GM12878 (cell line): ENCODE results near the gene PRRT1B. TPM values are rescaled to one million over a fixed set of nuclear protein-coding genes. Genes with fewer than 3 reads are reported as not detected.

Experiments used
- ATAC-seq: fragments of 200-7000 bp; cut with Tn5 transposase; 3 replicates; pipeline ENCODE4 v1.9.1; 2020; ENCODE audit warnings: mild to moderate bottlenecking, moderate library complexity
- BruUV-seq: library from RNA; stranded (reverse); fragments of 400-500 nt; replicated peaks from 2 replicates; lab custom pipeline; 2021; lab: Mats Ljungman, UMichigan
- CTCF ChIA-PET: fragments of 300-600 bp; sonication (Branson Sonifier 250); formaldehyde crosslinking; extraction: SDS; loops from one replicate; lab custom pipeline; 2021; ENCODE audit warnings: inconsistent platforms; lab: Yijun Ruan, JAX
- POLR2A ChIA-PET: fragments of 350-600 bp; formaldehyde crosslinking; extraction: SDS; loops from one replicate; lab custom pipeline; 2021; ENCODE audit warnings: inconsistent platforms; lab: Charles Lee
- RAD21 ChIA-PET: fragments of 300-600 bp; sonication (Branson Sonifier 250); formaldehyde crosslinking; loops from one replicate; lab custom pipeline; 2023; ENCODE audit warnings: antibody characterized with exemption; ENCODE audit not compliant: unreplicated experiment; lab: Charles Lee
- SMC1A ChIA-PET: fragments of 300-600 bp; sonication (Branson Sonifier 250); formaldehyde crosslinking; loops from one replicate; lab custom pipeline; 2023; ENCODE audit not compliant: unreplicated experiment, uncharacterized antibody; lab: Charles Lee
- DNase-seq: peaks from one replicate; pipeline ENCODE4 v3.0.0-alpha.2; 2011; ENCODE audit warnings: low read depth, low spot score
- FAIRE-seq: peaks from 3 replicates; lab custom pipeline; 2011; peaks lifted over from hg19 to GRCh38; lab: Jason Lieb, UNC
- H2AFZ ChIP-seq: 2 replicates; pipeline ENCODE4 v1.6.0; 2011; ENCODE audit warnings: low read depth, low read length, control low read depth; ENCODE audit not compliant: control insufficient read depth
- H3K27ac ChIP-seq: 2 replicates; pipeline ENCODE4 v1.5.1; 2011; ENCODE audit warnings: control low read depth; ENCODE audit not compliant: control insufficient read depth, insufficient read depth
- H3K27me3 ChIP-seq, 2 experiments: replicated peaks in 1 of 2; 2 replicates each; pipeline versions ENCODE4 v1.6.0 to v1.6.1; 2011; ENCODE audit warnings: low read length in 1 of 2; ENCODE audit not compliant: control insufficient read depth in 2 of 2, insufficient read depth in 2 of 2
- H3K36me3 ChIP-seq, 2 experiments: 2 replicates each; pipeline ENCODE4 v1.5.1; 2011; ENCODE audit warnings: low read length in 1 of 2; ENCODE audit not compliant: control insufficient read depth in 2 of 2, insufficient read depth in 2 of 2
- H3K4me1 ChIP-seq: 2 replicates; pipeline ENCODE4 v1.6.1; 2011; ENCODE audit warnings: mild to moderate bottlenecking, low read length, moderate library complexity, mixed read lengths; ENCODE audit not compliant: control insufficient read depth, insufficient read depth
- H3K4me2 ChIP-seq: 2 replicates; pipeline ENCODE4 v1.6.0; 2011; ENCODE audit warnings: control low read depth; ENCODE audit not compliant: control insufficient read depth, insufficient read depth
- H3K4me3 ChIP-seq: fragments of 200-600 bp; sonication (generic); 2 replicates; pipeline ENCODE4 v1.5.1; 2016
- H3K79me2 ChIP-seq: 2 replicates; pipeline ENCODE4 v1.6.0; 2011; ENCODE audit warnings: low read length; ENCODE audit not compliant: control insufficient read depth, insufficient read depth
- H3K9ac ChIP-seq: 2 replicates; pipeline ENCODE4 v1.8.0; 2011; ENCODE audit warnings: low read length, control low read depth, mixed read lengths; ENCODE audit not compliant: control insufficient read depth, insufficient read depth
- H3K9me3 ChIP-seq: replicated peaks from 3 replicates; pipeline ENCODE4 v1.5.1; 2011; ENCODE audit warnings: mild to moderate bottlenecking, low read length; ENCODE audit not compliant: control insufficient read depth, insufficient read depth
- H4K20me1 ChIP-seq: 2 replicates; pipeline ENCODE4 v1.6.0; 2011; ENCODE audit not compliant: control insufficient read depth, insufficient read depth
- BCL11A ChIP-seq: IDR thresholded peaks from 2 replicates; pipeline ENCODE4 v1.6.1; 2011; ENCODE audit warnings: low read depth, low read length
- CEBPB ChIP-seq, 2 experiments: fragments of 150-350 bp in 1 of 2; IDR thresholded peaks; 2 replicates each; pipeline ENCODE4 v1.6.1; 2012 to 2014; ENCODE audit warnings: low read depth in 2 of 2, low read length in 2 of 2, borderline replicate concordance in 1 of 2, inconsistent platforms in 1 of 2
- CHD4 ChIP-seq: fragments of 200-600 bp; sonication (generic); IDR thresholded peaks from 2 replicates; pipeline ENCODE4 v1.6.1; 2016; ENCODE audit warnings: mild to moderate bottlenecking
- CUX1 ChIP-seq: IDR thresholded peaks from 2 replicates; pipeline ENCODE4 v1.6.1; 2012; ENCODE audit warnings: improper control_type of control experiment, low read depth, low read length; ENCODE audit not compliant: insufficient replicate concordance
- E2F4 ChIP-seq: IDR thresholded peaks from 2 replicates; pipeline ENCODE4 v1.6.1; 2012; ENCODE audit warnings: low read depth, low read length, improper control_type of control experiment
- E4F1 ChIP-seq: fragments of 450-650 bp; IDR thresholded peaks from 2 replicates; pipeline ENCODE4 v1.6.1; 2018; ENCODE audit warnings: borderline replicate concordance, mild to moderate bottlenecking; ENCODE audit not compliant: partially characterized antibody
- POU2F2 ChIP-seq: IDR thresholded peaks from 3 replicates; pipeline ENCODE4 v1.6.1; 2011; ENCODE audit warnings: low read depth, mild to moderate bottlenecking, low read length, borderline replicate concordance
- RUNX3 ChIP-seq: IDR thresholded peaks from 2 replicates; pipeline ENCODE4 v1.6.1; 2012; ENCODE audit warnings: low read length, inconsistent platforms
- STAT1 ChIP-seq: fragments of 450-650 bp; conservative IDR thresholded peaks from 2 replicates; pipeline ENCODE4 v1.6.1; 2014; ENCODE audit warnings: antibody characterized with exemption, mild to moderate bottlenecking
- TCF3 ChIP-seq: IDR thresholded peaks from 2 replicates; pipeline ENCODE4 v1.6.1; 2012; ENCODE audit warnings: low read depth, mild to moderate bottlenecking, low read length, borderline replicate concordance; ENCODE audit not compliant: insufficient read depth
- ZBTB33 ChIP-seq: fragments of 450-650 bp; IDR thresholded peaks from 2 replicates; pipeline ENCODE4 v1.6.1; 2017; ENCODE audit warnings: mild to moderate bottlenecking
- WGBS: methylation state at CpG from one replicate; pipeline ENCODE4 v1.1.6; 2016; ENCODE audit warnings: low lambda C conversion rate; ENCODE audit not compliant: insufficient replicate concordance, insufficient coverage; ENCODE audit errors: missing lambda C conversion rate; 5-methylcytosine and 5-hydroxymethylcytosine counted together
- in situ Hi-C: fragments of 300-500 bp; cut with MboI; formaldehyde crosslinking; loops from 9 replicates; pipeline ENCODE4 v1.14.3; 2018; ENCODE audit warnings: mixed read lengths
- intact Hi-C: fragments of 100-400 bp; cut with micrococcal nuclease; formaldehyde crosslinking; loops from one replicate; pipeline ENCODE4 v1.14.2; 2022; ENCODE audit not compliant: unreplicated experiment
- polyA plus RNA-seq, 11 experiments: library from polyadenylated mRNA; depleted of rRNA in 4 of 11; unstranded in 6 of 11; stranded (reverse) in 5 of 11; fragments of >200 nt; fragmentation: Nextera tagmentation in 4 of 11; fragmentation: Illumina TruSeq in 1 of 11; extraction: Ambion mirVana in 4 of 11; extraction: Trizol in 1 of 11; gene quantifications; 1 replicate in 1 of 11; 2 replicates in 10 of 11; pipeline versions ENCODE4 v1.2.1 to v1.2.3, GENCODE V29; 2011 to 2016; ENCODE audit warnings: inconsistent platforms in 2 of 11, missing spikeins in 2 of 11, low read depth in 1 of 11
- total RNA-seq, 4 experiments: library from RNA; depleted of rRNA in 3 of 4; stranded (reverse); fragments of >200 nt in 3 of 4; fragmentation: Illumina TruSeq in 1 of 4; extraction: Trizol in 1 of 4; gene quantifications; 2 replicates each; pipeline versions ENCODE4 v1.2.1 to v1.2.3, GENCODE V29; 2013 to 2021

Gene PRRT1B
- total and polyA plus RNA-seq, 10 of the 15 experiments (the other 5 are each of a cell fraction or from before 2014, with no cell fraction given): not detected

GRCh38 chr9:131518553-131518952 is 26.8 kb upstream of the PRRT1B start (continued):
- TF ChIP-seq CUX1: no peak

GRCh38 chr9:131520503-131520902 is 24.8 kb upstream of the PRRT1B start:
- BruUV-seq: no TSS peak
- ChIA-PET SMC1A (no interaction called here), RAD21 (no interaction called here), CTCF (no interaction called here), POLR2A (no interaction called here)
- Histone ChIP-seq H3K4me1 (no peaks in the 10 kb centered on the region), H2AFZ (no peak overlapping the region), H4K20me1 (no peaks in the 10 kb centered on the region), H3K79me2 (no peaks in the 10 kb centered on the region), H3K27me3 (no peaks in the 10 kb centered on the region), H3K4me3 (no peak overlapping the region), H3K36me3 (peaks cover 20 to 28% of the 10 kb centered on the region in 2 experiments), H3K4me2 (no peak overlapping the region), H3K9me3 (no peaks in the 10 kb centered on the region), H3K27ac (no peak overlapping the region), H3K9ac (no peak overlapping the region)
- DNase-seq: no peak
- intact Hi-C loops (no loop called here), in situ Hi-C loops (no loop called here)
- no peak for FAIRE-seq
- WGBS: 79% methylated on average over 16 of the region's 16 CpGs
- ATAC-seq: no peak
- TF ChIP-seq CEBPB (IDR thresholded peaks at IDR 0.05; ENCODE audit: borderline replicate concordance in 1 of 2, low read depth in 2 of 2, low read length in 2 of 2) (no peak), POU2F2 (no peak), E4F1 (no peak), TCF3 (no peak), CHD4 (no peak), BCL11A (no peak), ZBTB33 (no peak), RUNX3 (no peak), STAT1 (no peak), E2F4 (no peak)
